ENCODE measurements around the gene GDPD5.

GRCh38 chr11:75518771-75519653 lies 6.7 kb downstream of the GDPD5 start:
- no peak for TF ChIP-seq EED (IDR thresholded peaks at IDR 0.05; ENCODE audit: low read depth)
- TF ChIP-seq BHLHE40 (IDR thresholded peaks at IDR 0.05; ENCODE audit: borderline replicate concordance in 1 of 2, low read depth in 2 of 2, low read length in 1 of 2), result no peak
- TF ChIP-seq, protein P1, sequence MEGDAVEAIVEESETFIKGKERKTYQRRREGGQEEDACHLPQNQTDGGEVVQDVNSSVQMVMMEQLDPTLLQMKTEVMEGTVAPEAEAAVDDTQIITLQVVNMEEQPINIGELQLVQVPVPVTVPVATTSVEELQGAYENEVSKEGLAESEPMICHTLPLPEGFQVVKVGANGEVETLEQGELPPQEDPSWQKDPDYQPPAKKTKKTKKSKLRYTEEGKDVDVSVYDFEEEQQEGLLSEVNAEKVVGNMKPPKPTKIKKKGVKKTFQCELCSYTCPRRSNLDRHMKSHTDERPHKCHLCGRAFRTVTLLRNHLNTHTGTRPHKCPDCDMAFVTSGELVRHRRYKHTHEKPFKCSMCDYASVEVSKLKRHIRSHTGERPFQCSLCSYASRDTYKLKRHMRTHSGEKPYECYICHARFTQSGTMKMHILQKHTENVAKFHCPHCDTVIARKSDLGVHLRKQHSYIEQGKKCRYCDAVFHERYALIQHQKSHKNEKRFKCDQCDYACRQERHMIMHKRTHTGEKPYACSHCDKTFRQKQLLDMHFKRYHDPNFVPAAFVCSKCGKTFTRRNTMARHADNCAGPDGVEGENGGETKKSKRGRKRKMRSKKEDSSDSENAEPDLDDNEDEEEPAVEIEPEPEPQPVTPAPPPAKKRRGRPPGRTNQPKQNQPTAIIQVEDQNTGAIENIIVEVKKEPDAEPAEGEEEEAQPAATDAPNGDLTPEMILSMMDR (IDR thresholded peaks at IDR 0.05 in 2 of 3, conservative IDR thresholded peaks at IDR 0.05 in 1 of 3; ENCODE audit: control insufficient read depth in 2 of 3, extremely low read depth in 1 of 3, insufficient read depth in 1 of 3, low read depth in 3 of 3, low read length in 3 of 3), result no peak
- no peak for TF ChIP-seq KAT2A (conservative IDR thresholded peaks at IDR 0.05; ENCODE audit: control insufficient read depth, low read depth, low read length)
- TF ChIP-seq MAX (IDR thresholded peaks at IDR 0.05; ENCODE audit: low read depth, low read length), result no peak
- TF ChIP-seq ATF2 (IDR thresholded peaks at IDR 0.05; ENCODE audit: low read length), result no peak
- no peak for TF ChIP-seq CHD1 (IDR thresholded peaks at IDR 0.05; ENCODE audit: low read depth, low read length)
- TF ChIP-seq CHD4 (IDR thresholded peaks at IDR 0.05), result no peak
- TF ChIP-seq KDM1A (IDR thresholded peaks at IDR 0.05; ENCODE audit: borderline replicate concordance), result no peak
- TF ChIP-seq EZH2 (IDR thresholded peaks at IDR 0.05; ENCODE audit: borderline replicate concordance, control insufficient read depth, low read depth, low read length), result no peak
- no peak for TF ChIP-seq POLR2A (IDR thresholded peaks at IDR 0.05; ENCODE audit: low read depth, low read length)
- no peak for TF ChIP-seq BMI1 (IDR thresholded peaks at IDR 0.05; ENCODE audit: borderline replicate concordance)
